Uterus (tissue), 2 donors: ENCODE results near the gene CRMP1.

Experiments used
- POLR2A ChIP-seq, 2 donors: fragments of 450-650 bp; IDR thresholded peaks; one replicate each; pipeline ENCODE4 v1.6.1; 2016; ENCODE audit warnings: antibody characterized with exemption in 2 of 2, mild to moderate bottlenecking in 1 of 2, moderate library complexity in 1 of 2
- TF ChIP-seq, protein P1 (sequence below), 4 experiments: fragments of 200-600 bp in 2 of 4; fragments of 450-650 bp in 2 of 4; sonication (generic) in 2 of 4; IDR thresholded peaks; one replicate each; pipeline ENCODE4 v1.5.1; 2016 to 2019; ENCODE audit warnings: antibody characterized with exemption in 4 of 4, mild to moderate bottlenecking in 2 of 4, moderate library complexity in 1 of 4

DNA sequence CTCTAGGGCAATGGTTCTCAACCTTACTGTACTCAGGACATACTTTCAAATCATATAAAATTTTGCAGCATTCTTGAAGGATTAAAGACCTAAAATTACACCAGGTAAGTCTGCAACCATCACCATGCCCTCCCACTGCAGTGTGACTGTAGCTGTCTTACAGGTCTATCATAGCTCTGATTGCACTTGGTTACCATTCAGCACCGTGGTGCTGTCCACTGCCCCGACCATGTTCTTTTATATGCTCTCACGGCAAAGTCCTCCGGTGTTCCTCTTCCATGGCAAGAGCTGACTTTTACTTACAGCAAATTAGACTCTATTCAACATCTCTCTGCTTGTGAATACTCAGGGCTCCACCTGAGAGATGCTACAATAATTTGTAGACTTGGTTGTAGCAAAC, 11.5 kb downstream of the CRMP1 start:
- TF ChIP-seq, protein P1, sequence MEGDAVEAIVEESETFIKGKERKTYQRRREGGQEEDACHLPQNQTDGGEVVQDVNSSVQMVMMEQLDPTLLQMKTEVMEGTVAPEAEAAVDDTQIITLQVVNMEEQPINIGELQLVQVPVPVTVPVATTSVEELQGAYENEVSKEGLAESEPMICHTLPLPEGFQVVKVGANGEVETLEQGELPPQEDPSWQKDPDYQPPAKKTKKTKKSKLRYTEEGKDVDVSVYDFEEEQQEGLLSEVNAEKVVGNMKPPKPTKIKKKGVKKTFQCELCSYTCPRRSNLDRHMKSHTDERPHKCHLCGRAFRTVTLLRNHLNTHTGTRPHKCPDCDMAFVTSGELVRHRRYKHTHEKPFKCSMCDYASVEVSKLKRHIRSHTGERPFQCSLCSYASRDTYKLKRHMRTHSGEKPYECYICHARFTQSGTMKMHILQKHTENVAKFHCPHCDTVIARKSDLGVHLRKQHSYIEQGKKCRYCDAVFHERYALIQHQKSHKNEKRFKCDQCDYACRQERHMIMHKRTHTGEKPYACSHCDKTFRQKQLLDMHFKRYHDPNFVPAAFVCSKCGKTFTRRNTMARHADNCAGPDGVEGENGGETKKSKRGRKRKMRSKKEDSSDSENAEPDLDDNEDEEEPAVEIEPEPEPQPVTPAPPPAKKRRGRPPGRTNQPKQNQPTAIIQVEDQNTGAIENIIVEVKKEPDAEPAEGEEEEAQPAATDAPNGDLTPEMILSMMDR (IDR thresholded peaks at IDR 0.05) = no peak
- no peak for TF ChIP-seq POLR2A (IDR thresholded peaks at IDR 0.05)
